GM12891 (cell line): ENCODE measurements around the gene CCK.

Source experiments
- POLR2A ChIP-seq: IDR thresholded peaks from 2 replicates; pipeline ENCODE4 v1.6.1; 2011; ENCODE audit warnings: low read depth, low read length, control low read depth
- POLR2AphosphoS5 ChIP-seq: IDR thresholded peaks from 2 replicates; pipeline ENCODE4 v1.6.1; 2011; ENCODE audit warnings: low read depth, low read length, control low read depth
- TAF1 ChIP-seq: IDR thresholded peaks from 2 replicates; pipeline ENCODE4 v1.6.1; 2011; ENCODE audit warnings: low read depth, low read length, control low read depth

DNA sequence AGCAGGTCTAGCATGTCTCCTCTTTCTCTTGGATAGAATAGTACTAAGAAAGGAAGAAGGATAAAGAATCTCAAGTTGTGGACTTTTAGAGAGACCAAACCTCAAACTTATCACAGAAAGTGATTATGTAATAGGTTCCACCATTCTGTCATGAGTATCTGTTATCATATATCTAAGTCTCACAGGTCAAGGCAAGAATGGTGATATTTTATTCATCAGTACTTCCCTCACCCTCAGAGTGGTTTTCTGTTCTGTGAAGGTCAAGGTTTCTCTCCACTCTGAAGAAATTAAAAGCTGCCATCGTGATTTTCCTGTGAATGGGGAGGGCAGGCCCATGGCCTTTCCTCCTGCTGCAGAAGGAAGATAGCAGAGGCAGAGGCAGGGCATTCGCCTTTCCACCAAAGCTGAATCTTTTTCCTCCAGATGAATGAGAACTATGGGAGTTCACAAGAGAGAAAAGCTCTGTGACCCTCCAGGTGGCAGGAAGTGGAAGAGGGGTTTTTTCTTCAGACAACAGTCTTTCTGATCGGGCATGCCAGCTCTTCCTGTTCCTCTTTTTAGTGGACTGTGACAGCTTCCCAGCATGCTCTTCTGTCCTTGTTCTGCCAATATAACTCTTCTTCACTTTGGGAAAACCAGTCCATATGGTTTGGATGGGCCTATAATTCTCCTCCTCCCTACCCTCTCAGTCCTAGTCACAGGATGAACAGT, 37.1 kb upstream of the CCK start:
- TF ChIP-seq POLR2A (no peak), POLR2AphosphoS5 (no peak), TAF1 (no peak)
